ENCODE results near the gene IDI2.

Gene IDI2

DNA sequence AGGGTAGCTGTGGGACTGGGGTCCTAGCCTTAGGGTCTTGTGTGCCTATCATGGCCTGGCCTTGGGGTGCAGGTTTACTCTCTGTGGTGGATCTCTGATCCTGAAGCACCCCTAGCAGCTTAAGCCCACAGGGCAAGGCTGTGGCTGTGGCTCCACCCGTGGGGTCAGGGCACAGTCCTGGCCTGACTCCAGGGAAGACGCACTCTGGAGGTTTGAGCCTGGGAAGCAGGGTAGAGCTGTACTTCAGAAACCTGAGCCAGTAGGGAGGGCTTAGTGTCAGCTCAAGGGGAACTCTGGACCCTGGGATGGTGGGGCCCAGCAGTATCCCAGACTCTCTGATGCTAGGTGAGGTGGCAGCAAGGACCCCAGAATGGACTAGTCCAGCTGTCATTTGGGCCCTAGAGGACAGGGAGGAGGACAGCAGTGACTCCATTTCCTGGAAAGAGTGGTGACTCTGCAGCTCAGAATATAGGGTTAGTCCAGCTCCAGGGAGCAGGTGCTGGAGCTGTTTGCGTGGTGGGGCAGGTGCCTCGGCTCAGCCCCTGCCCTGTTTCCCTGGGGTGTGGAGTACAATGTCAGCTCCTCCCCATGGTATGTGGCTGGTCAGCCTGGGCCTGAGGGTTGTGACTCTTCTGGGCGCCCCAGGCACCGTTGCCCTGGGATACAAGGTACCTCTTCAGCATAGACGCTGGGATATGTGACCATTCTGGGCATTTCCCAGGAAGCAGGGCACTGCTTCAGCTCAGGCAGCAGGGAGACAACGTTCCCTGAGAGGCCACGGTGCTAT, 21.6 kb downstream of the IDI2 start:
- DNase-seq: no peak

DNA sequence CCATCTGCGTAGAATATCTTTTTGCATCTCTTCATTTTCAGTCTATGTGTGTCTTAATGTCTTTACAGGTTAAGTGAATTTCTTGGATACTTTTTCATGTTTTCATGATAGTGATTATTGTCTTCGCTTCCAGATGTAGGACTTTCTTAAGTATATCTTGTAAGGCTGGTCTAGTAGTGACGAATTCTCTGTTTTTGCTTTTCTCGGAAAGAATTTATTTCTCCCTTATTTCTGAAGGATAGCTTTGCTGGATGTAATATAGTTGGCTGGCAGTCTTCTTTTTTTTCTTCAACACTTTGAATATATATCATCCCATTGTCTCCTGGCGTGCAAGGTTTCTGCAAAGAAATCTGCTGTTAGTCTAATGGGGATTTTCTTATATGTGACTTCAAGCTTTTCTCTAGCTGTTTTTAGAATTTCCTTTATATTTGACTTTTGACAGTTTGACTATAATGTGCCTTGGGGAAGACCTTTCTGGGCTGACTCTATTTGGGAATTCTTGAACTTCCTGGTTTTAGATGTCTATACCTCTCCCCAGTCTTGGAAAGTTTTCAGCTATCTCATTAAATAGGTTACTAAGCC, 23.1 kb downstream of the IDI2 start:
- DNase-seq: no peak

DNA sequence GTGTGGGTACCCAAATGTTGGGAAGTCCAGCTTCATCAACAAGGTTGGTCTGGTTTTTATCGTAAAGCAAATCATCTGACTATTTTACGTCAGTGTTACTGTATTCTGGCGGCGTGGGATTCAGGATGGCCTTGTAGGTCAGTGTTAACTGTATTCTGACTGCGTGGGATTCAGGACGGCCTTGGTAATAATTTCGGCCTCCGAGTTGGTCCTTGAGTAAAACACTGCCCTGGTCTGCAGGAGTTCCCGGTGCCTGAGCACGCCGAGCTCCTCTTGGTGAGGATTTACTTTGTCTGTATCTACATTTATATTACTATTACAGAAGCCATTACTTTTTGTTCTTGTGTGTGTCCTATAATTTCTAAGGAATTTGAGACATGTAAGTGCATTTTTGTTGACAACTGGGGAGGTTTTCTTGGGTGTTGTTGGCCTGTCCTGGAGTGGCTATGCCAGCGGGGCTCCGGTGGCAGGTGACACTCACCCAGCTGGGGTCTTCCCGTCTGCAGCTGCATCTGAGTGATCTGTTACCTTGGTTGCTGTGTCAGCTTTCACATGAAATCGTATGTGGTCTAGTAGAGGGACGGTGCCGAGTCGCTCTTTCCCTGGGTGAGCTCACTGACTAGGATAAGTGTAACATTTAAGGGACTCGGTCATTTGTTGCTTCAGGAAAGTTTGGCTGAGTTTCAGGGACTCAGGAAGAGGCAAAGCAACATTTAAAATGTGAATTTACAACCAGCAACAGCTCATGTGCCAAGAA, 28.2 kb downstream of the IDI2 start:
- DNase-seq: no peak

DNA sequence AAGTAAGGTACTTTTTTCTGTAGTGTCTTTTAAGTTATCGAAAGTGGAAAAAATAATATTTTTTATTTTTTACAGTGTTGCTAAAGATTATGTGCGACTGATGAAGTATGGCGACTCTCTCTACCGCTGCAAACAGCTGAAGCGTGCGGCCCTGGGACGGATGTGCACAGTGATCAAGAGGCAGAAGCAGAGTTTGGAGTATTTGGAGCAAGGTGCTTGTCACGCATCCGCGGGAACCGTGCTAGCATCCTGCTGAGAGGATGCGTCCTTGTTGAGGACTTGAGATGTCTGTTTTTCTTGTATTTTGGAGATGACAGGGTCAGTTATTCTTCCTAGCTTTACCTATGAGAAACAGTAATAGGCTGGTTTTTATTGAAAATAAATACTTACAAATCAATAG, 29.6 kb downstream of the IDI2 start:
- DNase-seq: no peak

DNA sequence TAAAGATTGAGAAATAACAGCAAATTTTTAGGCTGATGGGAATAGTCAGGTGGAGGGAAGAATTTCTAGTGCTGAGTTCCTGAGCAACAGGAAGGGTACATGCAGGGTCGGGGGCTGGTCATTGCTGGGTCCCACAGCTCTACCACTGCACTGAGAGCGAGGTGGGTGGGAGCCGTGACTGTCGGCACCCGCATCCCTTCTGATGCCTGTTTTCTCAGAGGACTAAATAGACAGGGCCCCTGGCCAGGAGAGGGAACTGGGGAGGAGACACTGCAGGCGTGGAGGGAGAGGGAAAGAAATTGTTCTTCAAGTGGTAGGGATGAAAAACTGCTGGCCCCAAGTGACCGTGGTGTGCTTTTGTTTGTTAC, 30.1 kb downstream of the IDI2 start:
- DNase-seq: no peak

DNA sequence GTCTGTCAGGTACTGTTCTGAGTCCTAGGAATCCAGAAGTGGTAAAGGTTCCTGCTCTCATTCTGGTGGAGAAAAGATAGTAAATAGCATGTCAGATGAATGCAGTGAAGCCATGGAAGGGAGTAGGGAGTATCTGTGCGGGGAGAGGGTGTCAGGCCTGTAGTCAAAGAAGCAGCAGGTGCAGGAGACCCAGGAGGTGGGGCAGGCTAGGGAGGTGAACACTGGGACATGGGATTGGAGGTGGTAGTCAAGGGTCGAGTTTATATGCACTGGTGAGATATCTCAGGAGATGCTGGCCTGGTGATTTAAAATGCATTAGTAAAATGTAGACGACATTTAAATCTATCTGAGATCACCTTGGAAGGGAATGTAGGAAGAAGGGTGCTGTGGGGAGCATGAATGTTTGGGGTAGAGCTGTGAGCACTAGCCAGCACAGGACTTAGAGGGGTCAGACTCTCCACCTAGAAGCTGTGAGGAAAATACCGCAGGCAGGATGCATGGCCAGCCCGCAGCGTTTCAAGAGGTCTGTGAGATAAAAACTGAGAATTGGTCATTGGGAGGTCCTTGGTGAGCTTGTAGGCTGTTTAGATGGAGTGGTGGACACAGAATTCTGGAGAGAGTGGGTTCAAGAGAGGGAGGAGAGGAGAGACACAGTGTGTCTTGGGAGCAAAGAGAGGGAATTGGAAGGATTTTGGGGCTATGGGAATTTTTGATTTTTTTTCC, 30.7 kb downstream of the IDI2 start:
- DNase-seq: no peak

DNA sequence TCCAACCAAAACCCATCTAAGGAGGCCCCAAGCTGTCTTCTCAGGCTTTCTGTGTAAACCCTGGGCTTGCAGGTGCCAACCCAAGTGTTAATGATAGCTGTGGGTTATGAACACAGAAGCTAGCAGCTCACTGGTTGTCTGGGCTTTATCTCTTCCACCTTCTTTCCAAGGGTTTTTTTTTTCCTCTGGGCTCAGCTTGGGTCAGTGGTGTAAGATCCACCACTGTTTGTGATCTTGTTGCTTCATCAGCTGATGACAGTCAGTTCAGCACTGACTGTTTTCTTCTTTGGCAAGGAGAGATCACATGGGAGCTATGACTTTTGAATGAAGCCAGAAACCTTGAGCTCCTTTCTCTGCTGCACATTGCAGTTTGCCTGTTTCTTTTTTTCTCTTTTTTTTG, 32.8 kb downstream of the IDI2 start:
- no peak for DNase-seq

DNA sequence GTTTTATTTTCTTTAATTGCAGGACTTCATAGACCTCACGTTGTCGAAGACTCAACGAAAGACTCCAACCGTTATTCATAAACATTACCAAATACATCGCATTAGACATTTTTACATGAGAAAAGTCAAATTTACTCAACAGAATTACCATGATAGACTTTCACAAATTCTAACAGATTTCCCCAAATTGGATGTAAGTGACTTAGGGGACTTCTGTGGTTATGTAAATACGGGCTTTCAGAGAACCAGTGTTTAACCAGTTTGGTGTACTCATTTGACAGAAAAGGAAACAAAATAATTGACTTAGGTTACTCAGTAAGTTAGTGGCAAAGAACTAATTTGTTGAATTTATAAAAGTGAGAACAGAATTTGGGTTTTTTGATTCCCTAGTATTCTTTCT, 33.2 kb downstream of the IDI2 start:
- no peak for DNase-seq

DNA sequence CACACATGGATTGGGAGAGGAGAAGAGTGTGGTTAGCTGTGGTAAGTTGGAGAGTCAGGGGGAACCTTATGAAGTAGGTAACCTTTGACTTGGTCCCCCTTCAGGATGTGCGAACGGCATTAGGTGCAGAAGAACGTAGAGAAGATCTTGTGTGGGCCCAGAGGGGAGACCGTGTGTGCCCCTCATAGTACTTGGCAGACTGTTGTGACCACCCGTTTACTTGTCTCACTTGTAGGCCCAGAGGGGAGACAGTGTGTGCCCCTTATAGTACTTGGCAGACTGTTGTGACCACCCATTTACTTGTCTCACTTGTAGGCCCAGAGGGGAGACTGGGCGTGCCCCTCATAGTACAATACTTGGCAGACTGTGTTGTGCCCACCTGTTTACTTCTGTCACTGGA, 34.9 kb downstream of the IDI2 start:
- no peak for DNase-seq

DNA sequence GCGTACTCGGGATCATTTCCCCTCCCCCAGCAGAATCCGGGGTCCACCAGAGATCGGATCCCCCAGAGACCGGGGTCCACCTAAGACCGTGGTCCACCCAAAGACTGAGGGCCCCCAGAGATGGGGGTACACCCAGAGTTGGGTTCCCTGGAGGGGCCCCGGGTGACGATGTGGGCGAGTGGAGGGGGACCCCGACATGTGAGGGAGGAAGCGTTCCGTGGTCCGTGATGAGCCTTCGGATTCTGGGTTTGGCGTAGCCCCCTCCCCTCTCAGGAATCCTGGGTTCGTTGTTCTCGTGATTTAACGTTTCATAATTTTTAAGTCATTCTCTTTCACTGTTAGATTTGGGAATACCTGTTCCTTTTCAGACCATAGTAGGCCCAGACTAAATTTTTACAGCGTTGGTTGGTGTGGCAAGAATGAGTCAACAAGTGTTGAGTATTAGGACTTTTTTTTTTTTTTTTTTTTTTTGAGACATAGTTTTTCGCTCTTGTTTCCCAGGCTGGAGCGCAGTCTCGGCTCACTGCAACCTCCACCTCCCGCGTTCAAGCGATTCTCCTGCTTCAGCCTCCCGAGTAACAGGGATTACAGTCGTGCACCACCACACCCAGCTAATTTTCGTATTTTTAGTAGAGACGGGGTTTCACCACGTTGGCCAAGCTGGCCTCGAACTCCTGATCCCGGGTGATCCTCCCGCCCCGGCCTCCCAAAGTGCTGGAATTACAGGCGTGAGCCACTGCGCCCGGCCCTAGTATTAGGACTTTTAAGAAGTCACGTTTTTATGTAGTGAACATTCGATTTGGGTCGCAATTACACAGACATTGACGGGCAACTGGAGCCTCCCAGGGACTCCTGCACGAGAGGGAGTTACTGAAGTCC, 36.8 kb downstream of the IDI2 start:
- DNase-seq: no peak

DNA sequence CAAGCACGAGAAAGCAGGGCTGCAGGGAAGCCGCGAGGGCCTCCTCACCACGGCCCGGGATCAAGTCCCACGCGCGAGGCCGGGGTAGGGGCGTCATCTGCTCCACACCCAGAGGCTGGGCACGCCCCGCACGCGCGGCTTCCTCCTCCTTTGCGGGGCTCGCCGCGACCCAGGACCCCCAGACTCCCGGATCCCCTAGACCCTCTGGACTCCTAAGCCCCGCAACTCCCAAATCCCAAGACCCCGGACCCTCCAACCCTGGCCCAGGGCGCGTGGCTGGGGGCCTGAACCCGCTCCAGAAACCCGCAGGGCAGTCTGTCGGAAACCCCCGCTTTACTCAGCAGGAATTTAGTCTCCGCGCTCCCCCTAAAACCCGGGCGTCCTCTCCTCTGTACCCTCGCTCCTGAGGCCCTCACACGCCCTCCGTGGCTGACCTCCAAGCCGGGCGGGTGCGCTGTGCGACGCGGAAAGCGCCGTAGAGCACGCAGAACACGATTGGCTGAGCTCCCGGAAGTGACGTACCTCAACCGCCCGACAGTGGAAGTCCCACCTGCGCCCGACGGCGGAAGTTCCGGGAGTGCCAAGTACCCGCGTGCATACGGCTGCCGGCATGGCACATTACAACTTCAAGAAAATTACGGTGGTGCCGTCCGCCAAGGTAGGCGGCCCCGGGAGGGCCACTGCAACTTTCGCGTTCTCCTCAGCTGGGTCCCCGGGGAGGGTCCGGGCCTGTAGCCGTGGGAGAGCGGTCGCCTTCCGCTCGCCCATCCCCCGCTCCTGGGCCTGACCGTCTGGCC, 37.6 kb downstream of the IDI2 start, which contains the start of gene GTPBP4:
TSS of gene GTPBP4 (plus strand) at position 565 of the 797 bp plus-strand sequence. CDS start at position 611, 46 bp downstream.
- peak; percentile 89 for DNase-seq

DNA sequence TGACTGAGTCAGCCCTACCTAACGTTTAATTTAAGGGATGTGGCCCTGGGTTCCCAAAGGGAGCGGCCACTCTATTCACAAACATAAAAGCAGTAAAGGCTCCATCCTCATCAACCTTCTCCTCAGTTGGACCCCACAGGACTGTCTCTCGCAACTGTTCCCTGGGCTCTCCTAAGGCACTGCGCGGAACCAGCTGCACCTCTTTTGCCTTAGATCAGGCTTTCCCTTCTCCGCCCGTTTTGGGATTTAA, 38.1 kb downstream of the IDI2 start:
- no peak for DNase-seq

DNA sequence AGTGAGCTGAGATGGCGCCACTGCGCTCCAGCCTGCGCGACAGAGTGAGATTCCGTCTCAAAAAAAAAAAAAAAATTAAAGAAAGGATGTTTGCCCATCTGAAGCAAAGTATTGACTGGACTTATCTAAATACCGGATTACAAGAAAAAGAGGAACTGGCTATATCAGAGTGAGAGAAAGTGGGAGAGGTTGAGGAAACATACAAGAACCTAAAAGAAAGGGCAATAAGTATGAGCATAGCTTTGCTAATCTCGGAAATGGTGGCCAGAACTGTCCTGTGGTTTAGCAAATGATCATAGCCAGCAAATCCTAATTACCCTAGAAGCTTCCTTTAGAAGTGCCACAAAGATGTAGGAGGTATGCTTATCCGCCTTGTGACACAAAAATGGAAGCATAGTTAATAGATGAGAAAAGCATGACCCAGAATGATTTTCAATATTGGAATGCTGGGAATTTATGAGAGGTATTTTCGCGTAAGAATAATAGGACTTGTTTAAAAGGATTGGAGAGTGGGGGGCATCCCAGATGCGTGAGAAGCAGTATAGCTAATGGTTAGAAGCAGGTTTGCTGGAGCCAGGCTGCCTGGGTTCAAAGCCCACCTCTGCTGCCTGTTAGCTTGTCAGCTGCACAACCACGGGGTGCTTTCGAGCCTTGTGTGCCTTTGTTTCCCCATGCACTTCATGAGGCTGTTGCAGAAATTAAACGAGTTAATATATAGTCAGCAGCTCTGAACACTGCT, 38.6 kb downstream of the IDI2 start:
- DNase-seq: peak; percentile 49

DNA sequence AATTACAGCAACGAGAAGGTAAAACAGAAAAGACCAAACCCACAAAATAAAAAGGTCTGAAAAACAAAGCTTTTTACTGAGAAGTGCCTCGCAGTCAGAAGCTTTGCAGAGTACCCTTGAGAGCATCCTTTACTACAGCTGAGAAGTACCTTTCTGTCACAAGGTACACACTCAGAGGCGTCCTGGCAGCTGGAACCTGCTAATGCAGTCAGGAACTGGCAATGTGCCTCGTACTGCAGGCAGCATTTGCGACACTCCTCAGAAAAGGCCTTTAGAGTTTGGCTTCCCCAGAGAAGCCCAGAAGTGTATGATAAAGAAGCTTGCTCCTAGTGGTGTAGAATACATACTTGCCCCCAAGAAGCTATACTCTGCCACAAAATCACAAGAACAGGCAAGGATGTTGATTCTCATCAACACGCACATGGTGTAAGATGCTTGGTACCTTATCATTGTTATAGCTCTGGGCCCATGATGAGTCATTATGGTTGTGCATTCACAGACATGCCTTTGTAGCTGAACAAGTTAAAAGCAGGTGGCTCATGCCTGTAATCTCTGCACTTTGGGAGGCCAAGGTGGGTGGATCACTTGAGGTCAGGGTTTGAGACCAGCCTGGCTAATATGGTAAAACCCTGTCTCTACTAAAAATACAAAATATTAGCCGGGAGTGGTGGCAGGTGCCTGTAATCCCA, 39.4 kb downstream of the IDI2 start:
- DNase-seq: peak; percentile 78

DNA sequence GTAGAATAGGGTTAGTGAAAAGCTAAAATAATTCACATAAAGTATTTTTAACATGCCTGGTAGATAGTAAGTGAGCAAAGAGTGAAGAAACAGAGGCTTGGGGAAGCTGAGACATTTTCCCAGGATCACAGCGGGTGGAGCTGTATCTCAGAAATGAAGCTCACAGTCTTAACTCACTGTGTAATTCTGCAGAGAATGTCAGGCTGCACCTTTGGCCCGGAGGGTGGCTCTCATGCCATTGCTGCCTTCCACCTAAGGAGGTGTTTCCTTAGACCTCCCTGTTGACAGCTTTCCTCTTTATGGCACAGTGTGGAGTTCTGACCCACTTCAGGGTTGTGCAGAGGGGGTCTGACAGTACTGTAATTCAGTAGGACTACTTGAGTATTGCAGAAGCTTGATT, 40.3 kb downstream of the IDI2 start:
- DNase-seq: no peak

DNA sequence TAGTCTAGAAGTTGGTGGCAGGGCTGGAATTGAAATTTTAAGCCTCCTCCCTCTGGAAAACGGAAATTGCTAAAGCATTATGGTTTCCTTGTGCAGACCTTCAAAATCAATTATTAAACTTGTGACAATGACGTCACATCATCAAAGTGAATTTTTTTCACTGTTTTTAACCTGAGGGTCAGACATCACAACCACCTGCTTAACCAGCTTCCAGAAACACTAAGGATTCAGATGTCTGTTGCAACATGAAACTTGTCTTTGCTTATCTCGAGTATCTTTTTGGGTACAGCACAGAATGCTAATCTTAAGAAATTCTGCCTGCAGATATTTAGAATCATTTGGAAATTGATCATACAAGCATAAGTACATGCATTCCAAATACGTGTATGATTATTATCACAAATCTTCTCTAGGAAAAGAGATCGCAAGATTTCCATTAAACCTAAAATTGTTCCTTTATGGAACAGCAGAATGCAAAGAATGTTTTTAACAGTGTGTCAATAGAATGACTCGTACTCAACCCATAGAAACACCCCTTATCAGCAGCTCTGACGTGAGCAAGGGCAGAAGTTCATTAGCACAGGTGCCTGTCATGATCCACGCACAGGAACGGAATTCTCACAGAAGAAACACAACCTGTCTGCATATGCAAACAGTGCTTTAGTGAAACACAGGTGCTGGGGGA, 41.5 kb downstream of the IDI2 start:
- peak; percentile 26 for DNase-seq

DNA sequence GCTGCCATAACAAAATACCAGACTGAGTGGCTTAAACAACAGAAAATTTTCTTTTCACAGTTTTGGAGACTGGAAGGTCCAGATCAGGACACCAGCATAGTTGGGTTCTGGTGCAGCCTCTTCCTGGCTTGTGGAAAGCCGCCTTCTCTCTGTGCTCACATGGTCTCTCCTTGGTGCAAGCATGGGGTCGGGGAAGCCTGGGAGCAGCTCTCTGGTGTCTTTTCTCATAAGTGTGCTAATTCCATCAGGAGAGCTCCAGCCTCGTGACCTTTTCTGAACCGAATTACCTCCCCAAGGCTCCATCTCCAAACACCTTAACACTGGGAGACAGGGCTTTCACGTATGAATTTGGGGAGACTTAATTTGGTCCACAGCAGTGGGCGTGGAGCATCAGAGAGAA, 42.3 kb downstream of the IDI2 start:
- DNase-seq: no peak

DNA sequence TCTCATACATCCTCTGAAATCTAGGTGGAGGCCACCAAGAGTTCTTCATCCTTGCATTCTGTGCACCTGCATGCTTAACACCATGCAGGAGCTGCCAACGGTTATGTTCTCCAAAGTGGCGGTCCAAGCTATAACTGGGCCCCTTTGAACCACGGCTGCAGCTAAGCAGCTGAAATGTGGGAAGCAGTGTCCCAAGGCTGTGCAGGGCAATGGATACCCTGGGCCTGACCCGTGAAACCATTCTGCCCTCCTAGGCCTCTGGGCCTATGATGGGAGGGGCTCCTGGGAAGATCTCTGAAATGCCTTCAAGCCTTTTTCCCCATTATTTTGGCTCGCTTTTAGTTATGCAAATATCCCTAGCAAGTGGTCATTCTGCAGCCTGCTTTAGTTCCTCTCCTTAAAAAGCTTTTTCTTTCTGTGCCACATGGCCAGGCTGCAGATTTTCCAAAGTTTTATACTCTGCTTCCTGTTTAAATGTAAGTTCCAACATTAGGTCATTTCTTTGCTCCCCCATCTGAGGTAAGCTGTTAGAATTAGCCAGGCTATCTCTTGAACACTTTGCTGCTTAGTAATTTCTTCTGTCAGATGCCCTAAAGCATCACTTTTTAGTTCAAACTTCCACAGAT, 45.1 kb downstream of the IDI2 start:
- DNase-seq: no peak

DNA sequence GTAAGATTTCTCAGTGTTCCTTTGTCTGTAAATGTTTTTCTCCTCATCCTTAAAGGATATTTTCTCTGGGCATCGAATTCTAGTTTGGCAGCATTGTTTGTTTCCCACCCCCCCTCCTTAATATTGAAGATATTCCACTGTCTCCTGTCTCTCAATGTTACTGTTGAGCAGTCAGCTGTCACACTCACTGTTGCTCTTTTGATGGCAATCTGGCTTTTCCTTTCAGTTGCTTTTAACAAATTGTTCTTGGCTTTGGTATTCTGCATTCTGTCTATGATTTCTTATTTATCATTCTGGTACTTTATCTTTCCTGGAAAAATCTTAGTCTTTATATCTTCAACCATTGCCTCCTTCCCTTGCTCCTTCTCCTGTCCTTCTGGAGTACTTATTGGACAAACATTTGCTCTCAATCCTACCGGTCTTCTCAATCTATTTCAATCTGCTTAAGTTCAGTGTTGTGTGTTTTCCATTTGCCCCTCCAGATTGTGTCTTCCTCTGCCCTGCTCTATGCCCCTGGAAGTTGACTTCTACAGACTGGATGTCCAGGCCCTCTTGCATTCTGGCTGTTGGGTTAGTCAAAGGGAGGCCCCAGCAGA, 46.7 kb downstream of the IDI2 start:
- no peak for DNase-seq
